Activated T-helper 1 cell treated with Interleukin-2 at 50 U/mL for 16 hours (primary cell): ENCODE data around the gene NTSR1.
"Not testable (repeated sequence)": the region's sequence is repeated elsewhere in the genome, so short reads cannot be mapped to it uniquely, and the experiment has no call there.

ENCODE experiments used
- DNase-seq: peaks from one replicate; pipeline ENCODE4 v3.0.0-alpha.2; 2020; ENCODE audit warnings: low read depth

NTSR1 gene

GRCh38 chr20:62674370-62674769, 34.3 kb upstream of the NTSR1 start:
- DNase-seq: no peak

GRCh38 chr20:62675156-62675876, 33.3 kb upstream of the NTSR1 start:
- no peak for DNase-seq

- no peak for DNase-seq
Observed at GRCh38 chr20:62675877-62676260, 32.8 kb upstream of the NTSR1 start.

- DNase-seq: no peak
Observed at GRCh38 chr20:62676976-62677375, 31.7 kb upstream of the NTSR1 start.

GRCh38 chr20:62677678-62678077, 31.0 kb upstream of the NTSR1 start:
- DNase-seq: no peak

- DNase-seq: no peak
Observed at GRCh38 chr20:62678553-62678952, 30.1 kb upstream of the NTSR1 start.

GRCh38 chr20:62679978-62680589, 28.6 kb upstream of the NTSR1 start:
- no peak for DNase-seq

GRCh38 chr20:62682912-62683517, 25.6 kb upstream of the NTSR1 start:
- DNase-seq: no peak

- not testable (repeated sequence) for DNase-seq
Observed at GRCh38 chr20:62683660-62684322, 24.8 kb upstream of the NTSR1 start.

- DNase-seq: no peak
Observed at GRCh38 chr20:62684981-62685380, 23.7 kb upstream of the NTSR1 start.

- no peak for DNase-seq
Observed at GRCh38 chr20:62685781-62686555, 22.7 kb upstream of the NTSR1 start.

- no peak for DNase-seq
Observed at GRCh38 chr20:62686869-62687830, 21.5 kb upstream of the NTSR1 start.

GRCh38 chr20:62688083-62688482, 20.6 kb upstream of the NTSR1 start:
- DNase-seq: no peak

GRCh38 chr20:62688855-62689460, 19.7 kb upstream of the NTSR1 start:
- no peak for DNase-seq

- DNase-seq: no peak
Observed at GRCh38 chr20:62689861-62690260, 18.8 kb upstream of the NTSR1 start.

GRCh38 chr20:62690261-62690820, 18.3 kb upstream of the NTSR1 start:
- no peak for DNase-seq

- DNase-seq: no peak
Observed at GRCh38 chr20:62691487-62691886, 17.1 kb upstream of the NTSR1 start.

- no peak for DNase-seq
Observed at GRCh38 chr20:62692176-62692575, 16.5 kb upstream of the NTSR1 start.

- DNase-seq: no peak
Observed at GRCh38 chr20:62692801-62693523, 15.7 kb upstream of the NTSR1 start.

GRCh38 chr20:62693524-62693922, 15.1 kb upstream of the NTSR1 start:
- DNase-seq: no peak
